DOHH2 (cell line): Measurements from ENCODE around the gene CREB5.

Experiments used
- EZH2phosphoT487 ChIP-seq: fragments of 200-600 bp; sonication (generic); IDR thresholded peaks from 2 replicates; pipeline ENCODE4 v1.6.1; 2017; ENCODE audit warnings: borderline replicate concordance, mild to moderate bottlenecking, antibody characterized with exemption, low read length, moderate library complexity, mixed read lengths
- TF ChIP-seq, protein P1 (sequence below): fragments of 200-600 bp; sonication (generic); IDR thresholded peaks from one replicate; pipeline ENCODE4 v1.5.1; 2014; ENCODE audit warnings: antibody characterized with exemption, mild to moderate bottlenecking, low read depth, low read length; ENCODE audit not compliant: poor library complexity, severe bottlenecking

DNA sequence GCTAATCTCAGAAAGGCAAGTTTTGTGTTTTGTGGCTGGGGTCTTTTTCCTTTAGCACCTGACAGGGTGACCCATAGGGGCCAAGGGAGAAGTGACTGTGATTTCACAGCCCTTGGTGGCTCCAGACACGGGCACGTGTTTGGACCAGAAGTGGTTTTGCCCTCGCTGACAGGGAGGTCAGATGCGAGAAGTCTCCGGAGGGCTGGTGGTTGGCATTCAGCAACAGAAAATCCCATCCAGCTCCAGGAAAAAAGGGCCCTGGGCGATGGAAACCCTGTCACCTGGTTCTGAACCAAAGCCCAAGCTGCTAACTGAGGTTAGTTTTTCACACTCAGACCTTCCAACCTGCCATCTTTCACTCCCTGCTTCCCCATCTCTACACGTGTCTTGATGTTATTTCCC, 272.9 kb downstream of the CREB5 start:
- TF ChIP-seq, protein P1, sequence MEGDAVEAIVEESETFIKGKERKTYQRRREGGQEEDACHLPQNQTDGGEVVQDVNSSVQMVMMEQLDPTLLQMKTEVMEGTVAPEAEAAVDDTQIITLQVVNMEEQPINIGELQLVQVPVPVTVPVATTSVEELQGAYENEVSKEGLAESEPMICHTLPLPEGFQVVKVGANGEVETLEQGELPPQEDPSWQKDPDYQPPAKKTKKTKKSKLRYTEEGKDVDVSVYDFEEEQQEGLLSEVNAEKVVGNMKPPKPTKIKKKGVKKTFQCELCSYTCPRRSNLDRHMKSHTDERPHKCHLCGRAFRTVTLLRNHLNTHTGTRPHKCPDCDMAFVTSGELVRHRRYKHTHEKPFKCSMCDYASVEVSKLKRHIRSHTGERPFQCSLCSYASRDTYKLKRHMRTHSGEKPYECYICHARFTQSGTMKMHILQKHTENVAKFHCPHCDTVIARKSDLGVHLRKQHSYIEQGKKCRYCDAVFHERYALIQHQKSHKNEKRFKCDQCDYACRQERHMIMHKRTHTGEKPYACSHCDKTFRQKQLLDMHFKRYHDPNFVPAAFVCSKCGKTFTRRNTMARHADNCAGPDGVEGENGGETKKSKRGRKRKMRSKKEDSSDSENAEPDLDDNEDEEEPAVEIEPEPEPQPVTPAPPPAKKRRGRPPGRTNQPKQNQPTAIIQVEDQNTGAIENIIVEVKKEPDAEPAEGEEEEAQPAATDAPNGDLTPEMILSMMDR = no peak
- no peak for TF ChIP-seq EZH2phosphoT487
